GM18502 (cell line): ENCODE results near the gene BEX4.
"Not testable (repeated sequence)": the region's sequence is repeated elsewhere in the genome, so short reads cannot be mapped to it uniquely, and the experiment has no call there.

Experiments used
- ATAC-seq: cut with Tn5 transposase; IDR thresholded peaks from one replicate; pipeline ENCODE4 v1.9.1; 2021; ENCODE audit warnings: mild to moderate bottlenecking; ENCODE audit not compliant: unreplicated experiment, poor library complexity

The BEX4 gene

DNA sequence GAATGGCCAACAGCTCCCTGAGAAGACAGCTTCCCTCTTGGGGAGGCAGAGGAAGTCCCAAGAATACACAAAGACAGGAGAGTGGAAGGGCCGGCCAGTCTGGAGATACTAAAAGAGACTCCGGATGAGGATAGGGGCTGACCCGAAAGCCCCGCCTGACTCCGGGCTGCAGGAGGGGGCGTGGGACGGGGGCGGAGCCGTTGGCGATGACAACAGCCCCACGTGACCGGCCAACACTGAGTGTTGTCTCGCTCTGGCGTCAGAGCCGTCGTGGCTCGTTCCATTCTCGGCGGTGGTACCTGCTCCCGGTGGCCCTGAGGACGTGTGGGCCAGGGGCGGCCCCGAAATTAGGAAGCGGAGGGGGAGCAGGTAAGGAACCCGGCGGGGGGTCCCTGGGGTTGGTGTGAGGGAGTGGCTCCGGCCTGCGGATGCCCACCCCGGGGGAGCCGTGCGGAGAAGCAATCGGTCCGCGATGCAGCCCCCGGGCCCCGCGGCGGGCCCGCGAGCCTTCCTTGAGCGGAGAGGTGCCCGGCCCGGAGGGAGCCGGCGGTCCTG is at the start of gene BEX4:
TSS of gene BEX4 (plus strand) at position 239 of the 555 bp plus-strand sequence. CDS start 1,046 bp downstream, outside the sequence.
- peak; percentile 98 for ATAC-seq

DNA sequence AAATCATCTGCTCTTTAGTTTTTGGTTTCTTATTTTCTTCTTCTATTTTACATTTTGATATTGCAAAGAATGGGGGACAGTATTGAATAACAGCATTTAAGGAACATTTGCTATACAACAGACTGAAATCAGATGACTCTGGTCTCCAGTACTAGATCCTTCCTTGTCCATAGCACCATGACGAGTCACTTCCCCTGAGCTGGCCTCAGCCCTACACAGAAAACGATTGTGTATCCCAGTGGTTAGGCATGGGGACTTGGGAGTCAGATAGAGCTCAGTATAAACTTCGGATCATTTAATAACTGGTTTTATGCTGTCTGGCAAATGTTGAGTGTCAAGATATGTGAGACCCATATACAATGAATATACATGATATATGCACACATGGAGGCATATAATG is 44.7 kb upstream of the BEX4 start:
- ATAC-seq = no peak

DNA sequence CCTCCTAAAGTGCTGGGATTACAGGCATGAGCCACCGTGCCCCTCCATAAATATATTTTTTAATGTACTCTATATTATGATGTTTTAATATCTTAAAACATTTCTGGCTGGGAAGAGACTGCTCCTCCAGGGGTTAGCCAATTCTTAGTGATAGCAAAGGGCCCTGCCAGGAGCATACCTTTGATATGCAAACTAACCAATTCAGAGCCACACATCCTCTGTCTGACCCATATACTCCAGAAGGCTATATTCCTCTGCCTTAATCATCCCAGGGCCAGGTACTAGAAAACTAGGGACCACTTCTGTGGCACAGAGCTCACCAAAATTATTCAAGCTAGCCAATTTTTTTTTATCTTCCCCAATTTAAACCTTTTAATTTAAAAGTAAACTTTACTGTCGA is 43.6 kb upstream of the BEX4 start:
- no peak for ATAC-seq

DNA sequence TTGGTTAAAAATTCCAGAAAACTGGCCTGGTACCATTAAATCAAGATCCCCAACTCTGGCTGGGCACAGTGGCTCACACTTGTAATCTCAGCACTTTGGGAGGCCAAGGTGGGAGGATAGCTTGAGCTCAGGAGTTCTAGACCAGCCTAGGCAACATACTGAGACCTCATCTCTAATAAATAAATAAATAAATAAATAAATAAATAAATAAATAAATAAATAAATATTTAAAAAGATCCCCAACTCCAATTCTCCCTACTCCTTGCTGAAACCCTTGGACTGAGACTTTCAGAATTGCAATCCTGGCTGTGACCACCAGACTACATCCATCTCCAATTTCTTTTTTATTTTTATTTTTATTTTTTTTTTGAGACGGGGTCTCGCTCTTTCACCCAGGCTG is 39.7 kb upstream of the BEX4 start:
- ATAC-seq = not testable (repeated sequence)

GRCh38 chrX:103175944-103176753 is 38.8 kb upstream of the BEX4 start:
- peak; percentile 83 for ATAC-seq

DNA sequence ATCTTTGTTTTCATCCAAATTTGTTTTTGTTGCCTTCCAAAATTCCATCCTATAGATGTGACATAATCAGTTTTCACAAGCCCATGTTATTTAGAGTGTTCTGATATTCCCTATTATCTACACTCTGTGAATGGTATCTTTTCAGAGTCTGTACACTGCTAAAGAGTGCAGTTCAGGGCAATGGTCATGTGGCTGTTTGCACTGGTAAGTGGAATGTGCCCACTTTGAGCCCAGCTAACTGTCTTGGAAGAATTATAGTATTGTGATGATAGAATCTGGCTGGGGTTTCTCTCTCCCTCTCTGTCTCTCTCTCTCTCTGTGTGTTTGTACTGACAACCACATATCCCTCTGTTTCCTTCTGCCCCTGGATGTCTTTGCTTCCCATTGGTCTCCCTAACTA is 37.4 kb upstream of the BEX4 start:
- ATAC-seq = no peak

- ATAC-seq = no peak
Measured at GRCh38 chrX:103183912-103184311, 31.0 kb upstream of the BEX4 start.

- no peak for ATAC-seq
Measured at GRCh38 chrX:103187953-103188475, 26.9 kb upstream of the BEX4 start.

DNA sequence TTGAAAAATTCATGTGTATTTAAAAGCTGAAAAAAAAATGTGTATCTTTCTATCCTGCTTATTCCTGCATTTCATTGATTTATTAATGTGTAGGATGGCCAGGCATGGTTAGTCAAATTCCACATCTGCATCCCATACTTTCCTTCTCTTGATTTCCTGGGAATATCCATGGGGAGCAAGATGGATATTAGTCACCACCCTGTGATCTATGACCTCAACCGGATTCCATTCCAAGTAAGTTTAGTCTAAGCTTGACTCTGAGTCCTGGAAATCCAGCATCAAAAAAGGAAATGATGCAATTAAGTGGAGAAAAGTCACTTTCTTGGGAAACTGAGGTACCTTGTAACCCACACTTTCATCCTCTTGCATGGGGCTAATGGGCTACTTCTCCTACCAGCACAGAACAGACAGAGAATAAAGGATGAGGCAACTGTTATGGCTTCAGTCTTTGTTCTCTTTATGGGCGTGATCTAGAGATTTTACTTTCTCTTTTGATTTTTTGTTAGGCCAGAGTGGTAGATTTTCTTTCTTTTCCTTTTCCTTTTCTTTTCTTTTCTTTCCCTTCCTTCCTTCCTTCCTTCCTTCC is 17.1 kb upstream of the BEX4 start:
- no peak for ATAC-seq

GRCh38 chrX:103198668-103199067 is 16.2 kb upstream of the BEX4 start:
- ATAC-seq = not testable (repeated sequence)

GRCh38 chrX:103201041-103201440 is 13.9 kb upstream of the BEX4 start:
- ATAC-seq = no peak

- ATAC-seq = no peak
Measured at GRCh38 chrX:103210056-103210455, 4.9 kb upstream of the BEX4 start.

- ATAC-seq = no peak
Measured at GRCh38 chrX:103211012-103211715, 3.7 kb upstream of the BEX4 start.

GRCh38 chrX:103212749-103213457 is 2.0 kb upstream of the BEX4 start:
- no peak for ATAC-seq

- ATAC-seq = peak; percentile 36
Measured at GRCh38 chrX:103215425-103215991, 600 bp downstream of the BEX4 start.

DNA sequence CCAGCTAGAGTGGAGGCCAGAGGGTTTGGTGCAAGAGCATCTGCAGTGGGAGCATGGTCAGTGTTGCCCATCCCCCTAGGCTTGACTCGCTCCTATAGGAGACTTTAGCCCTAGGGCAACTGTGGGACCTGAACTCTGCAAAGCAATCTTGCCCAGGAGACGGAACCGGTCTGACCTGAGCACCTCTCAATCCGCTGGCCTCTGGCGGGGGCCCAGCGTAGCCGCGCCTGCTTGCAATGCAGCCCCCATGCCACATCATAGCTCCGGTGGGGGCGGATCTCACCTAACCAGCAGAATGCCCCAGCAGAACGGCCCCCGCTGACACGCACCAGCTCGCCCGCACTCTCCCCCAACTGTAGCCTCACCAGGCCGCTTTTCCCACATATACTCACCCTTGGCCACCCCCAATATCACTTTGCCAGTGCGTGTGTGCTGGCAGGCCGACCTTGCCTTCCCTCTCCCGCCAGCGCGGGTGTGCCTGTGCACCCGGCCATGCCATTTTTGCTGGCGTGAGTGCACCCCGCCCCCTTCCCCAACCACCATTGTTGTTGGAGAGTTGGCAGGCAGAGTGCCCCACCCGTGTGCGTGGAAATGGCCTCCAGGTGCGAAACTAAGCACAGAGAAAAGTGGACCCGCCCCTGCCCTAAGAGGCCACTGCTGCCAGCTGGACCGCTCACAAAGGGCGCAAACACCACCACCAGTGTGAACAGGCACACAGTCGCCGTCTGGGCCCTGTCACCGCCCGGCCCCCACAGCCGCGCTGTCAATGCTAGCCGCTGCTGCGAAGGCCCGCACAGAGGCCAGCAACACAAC is 5.8 kb downstream of the BEX4 start:
- ATAC-seq = no peak

- ATAC-seq = not testable (repeated sequence)
Measured at GRCh38 chrX:103225918-103226317, 11.0 kb downstream of the BEX4 start.

DNA sequence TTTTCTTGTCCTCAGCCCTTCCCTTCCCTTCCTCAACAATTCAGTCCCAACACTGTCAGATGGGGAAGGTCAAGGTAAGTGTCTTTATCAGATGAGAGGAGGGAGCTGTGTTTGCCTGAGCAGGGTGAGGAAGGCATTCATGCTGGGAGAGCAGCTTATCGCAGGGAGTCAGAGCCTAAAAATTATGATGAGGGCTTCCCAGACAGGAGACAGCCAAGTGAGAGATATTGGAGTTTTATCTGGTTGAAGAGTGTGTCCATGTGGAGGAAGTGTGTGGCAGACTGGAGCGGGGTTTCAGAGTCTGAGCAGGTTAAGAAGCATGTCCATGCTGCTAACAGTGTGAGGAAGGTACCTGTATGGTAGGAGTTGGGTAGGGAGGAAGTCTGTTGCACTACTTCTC is 18.4 kb downstream of the BEX4 start:
- no peak for ATAC-seq

GRCh38 chrX:103234869-103235268 is 20.0 kb downstream of the BEX4 start:
- no peak for ATAC-seq
